AML-193 (cell line): ENCODE results near the gene RAPGEF4.

Experiments used
- DNase-seq, 2 experiments: peaks; one replicate each; lab custom pipeline; 2025; lab: John Stamatoyannopoulos, UW

Gene RAPGEF4

GRCh38 chr2:172735582-172736423, at the start of gene RAPGEF4:
Gene RAPGEF4, plus strand, starts transcription at chr2:172735845. Its CDS starts 139 bp downstream, at chr2:172735984.
- DNase-seq = no peak

- DNase-seq = peak; percentile 22 to 49
Measured at GRCh38 chr2:172693037-172693436, 42.6 kb upstream of the RAPGEF4 start.

DNA sequence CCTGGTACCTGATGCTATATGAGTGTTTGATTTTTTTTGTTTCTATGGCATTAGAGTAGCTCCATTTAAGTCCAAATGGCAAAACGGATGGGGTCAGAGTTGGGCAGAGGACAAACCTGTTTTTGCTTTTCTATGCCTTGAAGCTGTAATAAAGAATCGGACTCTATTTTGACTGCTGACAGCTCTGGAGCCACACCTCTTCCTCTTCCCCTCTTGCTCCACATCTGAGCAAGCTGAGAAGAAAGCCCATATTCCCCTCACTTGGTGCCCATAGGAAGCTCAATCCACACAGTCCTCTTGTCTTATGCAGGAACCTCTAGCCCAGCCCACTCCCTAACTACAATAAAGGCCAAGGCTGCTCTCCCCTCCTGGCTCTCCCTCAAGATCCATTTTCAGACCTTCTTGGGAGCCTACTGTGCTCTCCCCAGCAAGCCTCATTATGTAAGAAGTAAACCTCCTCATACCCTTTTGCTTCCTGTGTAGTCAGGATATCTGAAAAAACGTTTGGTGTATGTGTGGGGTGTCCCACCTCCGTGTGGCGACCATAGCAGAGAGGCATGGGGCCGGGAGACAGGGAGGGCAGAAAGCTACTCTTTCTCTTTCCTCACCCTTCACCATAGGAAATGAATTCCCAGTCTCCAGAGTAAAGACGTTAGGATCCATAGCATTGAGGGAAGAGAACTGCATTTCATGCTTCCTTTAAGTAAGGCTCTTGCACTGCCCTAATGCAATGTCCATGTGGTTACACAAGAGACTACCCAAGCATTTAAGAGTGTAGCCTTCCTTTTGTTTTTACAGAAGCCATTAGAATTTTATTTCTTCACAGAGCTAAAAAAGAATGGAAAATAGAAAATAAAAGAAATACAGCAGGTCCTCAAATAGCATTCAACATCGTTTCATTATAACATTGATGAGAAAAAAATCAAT, 41.9 kb upstream of the RAPGEF4 start:
- DNase-seq = peak; percentile 33 to 41

DNA sequence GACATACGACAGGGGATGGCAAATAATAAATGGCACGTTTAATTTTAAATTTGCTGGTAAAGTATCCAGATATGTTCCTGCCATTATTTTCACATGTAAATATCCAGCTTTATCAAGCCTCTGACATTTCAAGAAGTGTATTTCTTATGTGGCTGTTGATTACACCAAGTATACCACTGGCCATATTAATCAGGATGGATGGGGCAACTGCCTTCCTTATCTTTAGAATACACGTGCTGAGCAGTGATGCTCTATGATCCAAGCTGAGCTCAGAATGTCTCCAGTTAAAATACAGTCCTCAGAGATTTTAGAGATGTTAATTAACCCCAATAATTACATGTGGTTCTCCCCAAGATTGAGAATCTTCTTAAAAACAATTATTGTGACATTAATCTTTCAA, 38.3 kb upstream of the RAPGEF4 start:
- DNase-seq = no peak

GRCh38 chr2:172698041-172698863, 37.4 kb upstream of the RAPGEF4 start:
- peak; percentile 10 to 11 for DNase-seq

- DNase-seq = no peak
Measured at GRCh38 chr2:172701250-172701649, 34.4 kb upstream of the RAPGEF4 start.

- no peak for DNase-seq
Measured at GRCh38 chr2:172702451-172702850, 33.2 kb upstream of the RAPGEF4 start.

DNA sequence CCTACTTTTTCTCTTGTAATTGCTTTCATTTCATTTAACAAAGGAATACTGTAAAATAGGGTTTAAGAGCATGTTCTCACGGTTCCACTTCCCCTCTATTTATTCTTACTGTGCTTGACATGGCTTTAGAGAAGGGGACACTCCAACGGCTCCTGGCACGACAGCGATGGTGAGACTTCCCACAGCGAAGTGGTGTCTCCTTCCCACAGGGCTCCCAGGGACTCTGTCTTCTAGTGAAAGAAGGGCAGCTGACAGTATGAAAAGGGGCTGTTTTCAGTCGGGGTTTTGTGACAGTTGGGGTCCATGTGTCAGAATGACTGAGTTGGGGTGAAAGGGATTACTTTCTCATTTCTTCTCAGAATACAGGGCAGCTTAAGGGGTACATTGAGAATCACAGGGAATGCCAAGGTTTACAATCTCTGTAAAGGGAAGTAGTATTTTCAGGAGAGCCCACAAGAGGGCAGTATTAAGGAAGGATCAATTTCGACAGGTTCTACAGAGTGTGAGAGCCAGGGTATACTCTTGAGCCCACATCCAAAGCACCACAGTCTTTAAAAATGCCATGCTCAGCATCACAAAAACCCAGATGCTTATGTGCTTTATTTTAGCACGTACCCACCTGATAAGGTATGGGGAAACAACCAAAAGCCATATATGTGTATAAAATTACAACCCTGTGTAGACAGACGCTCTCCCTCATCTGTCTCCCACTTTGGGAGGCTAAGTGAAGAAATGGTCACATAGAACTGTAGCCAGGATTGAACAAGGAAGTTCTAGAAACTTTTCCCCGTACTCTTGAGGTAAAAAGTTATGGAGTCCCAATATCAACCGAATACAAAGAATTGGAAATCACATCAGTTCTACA, 31.3 kb upstream of the RAPGEF4 start:
- DNase-seq = peak in 1 of 2 experiments; percentile 17

DNA sequence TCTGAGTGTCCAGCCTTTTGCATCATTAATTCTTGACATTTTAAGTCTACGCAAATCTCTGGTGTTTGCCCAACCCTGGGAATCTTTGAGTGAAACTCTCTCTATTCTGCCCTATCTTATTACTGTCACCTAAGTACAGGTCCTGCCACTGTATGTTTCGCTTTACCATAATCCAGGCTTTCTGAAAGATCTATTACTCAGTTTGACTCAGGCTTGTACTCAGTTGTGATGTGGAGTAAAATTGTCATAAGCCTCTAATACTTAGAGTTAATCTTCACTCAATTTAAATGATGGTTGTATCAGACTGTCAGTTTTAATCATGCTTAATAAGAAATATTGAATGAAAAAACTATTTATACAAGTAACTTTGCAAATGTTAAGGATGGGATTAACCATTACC, 30.3 kb upstream of the RAPGEF4 start:
- no peak for DNase-seq

DNA sequence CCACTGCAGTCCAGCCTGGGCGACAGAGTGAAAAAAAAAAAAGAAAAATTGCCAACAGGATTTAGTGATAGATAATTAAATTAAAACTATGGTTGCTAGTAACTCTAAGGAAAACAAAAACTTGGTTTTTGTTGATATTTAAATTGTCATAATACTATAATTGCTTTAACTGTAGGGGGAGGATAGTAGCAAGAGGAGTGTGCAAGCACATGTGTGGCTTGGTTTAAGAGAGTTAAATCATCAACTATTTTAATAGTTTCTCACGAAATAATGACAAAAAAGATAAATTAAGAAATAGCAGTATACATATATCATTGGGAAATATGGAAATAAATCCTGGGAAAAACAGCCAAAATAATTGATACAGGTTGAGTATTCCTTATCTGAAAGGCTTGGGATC, 27.4 kb upstream of the RAPGEF4 start:
- DNase-seq = no peak

GRCh38 chr2:172709566-172710291, 25.9 kb upstream of the RAPGEF4 start:
- DNase-seq = no peak

DNA sequence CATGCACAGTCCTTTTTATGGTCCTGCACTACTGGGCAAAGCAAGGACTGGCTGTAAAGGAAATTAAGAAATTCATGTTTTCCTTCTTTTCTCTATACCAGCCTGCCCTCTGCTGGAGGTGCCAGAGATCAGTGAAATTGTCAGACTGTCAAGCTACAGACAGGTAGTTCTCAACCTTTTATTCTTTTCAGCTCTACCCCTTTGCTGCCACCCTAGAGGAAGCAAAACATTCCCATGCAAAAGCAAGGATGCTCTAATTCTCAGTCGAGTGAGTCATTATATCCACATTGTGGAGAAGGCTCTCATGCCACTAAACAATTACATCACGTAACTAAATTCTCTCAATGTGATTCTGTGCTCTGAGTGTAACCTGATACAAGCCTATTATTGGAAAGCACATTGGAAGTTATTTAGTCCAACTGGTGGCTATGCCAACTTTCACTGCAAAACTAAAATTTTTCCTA, 25.0 kb upstream of the RAPGEF4 start:
- DNase-seq = peak; percentile 49 to 54

GRCh38 chr2:172711110-172711509, 24.5 kb upstream of the RAPGEF4 start:
- DNase-seq = no peak

DNA sequence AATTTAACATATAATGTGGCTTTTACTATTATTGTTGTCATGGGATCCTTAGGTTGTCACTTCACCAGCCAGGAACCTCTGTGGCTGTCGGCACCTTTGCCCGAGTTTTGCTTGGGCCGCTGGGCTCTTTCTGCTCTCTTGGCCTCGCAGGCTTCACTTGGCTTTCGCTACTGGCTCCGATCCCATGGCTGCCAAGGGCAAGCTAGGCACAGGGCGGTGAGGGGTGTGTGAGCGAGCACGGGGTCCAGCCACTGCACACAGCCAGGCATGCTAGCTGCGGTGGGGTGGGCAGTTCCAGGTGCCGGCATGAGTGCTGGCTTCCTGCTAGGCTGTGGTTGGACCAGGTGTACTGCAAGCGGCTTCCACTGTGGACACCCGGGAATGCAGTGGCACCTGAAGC, 23.4 kb upstream of the RAPGEF4 start:
- no peak for DNase-seq

DNA sequence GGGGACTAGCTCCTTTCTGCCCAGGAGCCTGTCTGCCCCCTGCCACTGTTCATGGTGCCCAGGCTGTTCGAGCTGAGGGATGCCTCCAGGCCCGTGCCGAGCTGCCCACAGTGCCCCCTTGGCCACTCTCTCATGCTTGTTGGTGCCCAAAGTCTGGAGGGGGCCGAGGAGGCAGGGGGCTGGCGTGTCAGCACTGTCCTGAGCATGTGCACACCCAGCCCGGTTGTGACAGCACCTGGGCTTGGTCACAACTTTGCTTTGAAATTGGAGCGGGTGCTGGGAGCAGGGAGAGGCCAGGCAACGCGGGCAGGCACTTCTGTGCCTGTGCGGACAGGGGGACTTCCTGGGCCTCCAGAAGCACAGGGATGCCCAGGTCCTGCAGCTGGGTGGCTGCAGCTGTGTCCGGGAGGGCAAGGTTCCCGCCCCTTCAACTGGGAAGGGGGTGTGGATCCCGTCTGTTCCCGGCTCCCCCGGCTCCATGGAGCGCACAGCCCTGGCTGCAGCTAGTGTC, 22.2 kb upstream of the RAPGEF4 start:
- DNase-seq = no peak

DNA sequence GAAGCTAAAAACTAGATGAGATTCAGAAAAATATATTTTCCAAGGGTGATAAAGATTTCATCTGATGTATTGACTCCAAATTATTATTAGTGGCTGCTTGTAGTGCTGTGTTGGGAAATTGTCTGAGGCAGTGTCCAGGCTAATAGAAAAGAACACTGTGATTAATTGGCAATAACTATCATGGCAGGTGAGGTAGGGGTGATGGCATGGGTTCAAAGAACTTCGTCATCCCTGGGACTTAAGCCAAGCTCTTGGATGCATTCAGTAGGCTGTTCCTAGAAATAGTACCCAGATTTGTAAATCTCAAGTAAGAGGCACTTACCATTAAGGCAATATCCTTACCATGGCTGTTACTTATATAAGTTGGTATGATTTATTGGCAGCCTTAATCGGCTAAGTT, 13.2 kb upstream of the RAPGEF4 start:
- no peak for DNase-seq

DNA sequence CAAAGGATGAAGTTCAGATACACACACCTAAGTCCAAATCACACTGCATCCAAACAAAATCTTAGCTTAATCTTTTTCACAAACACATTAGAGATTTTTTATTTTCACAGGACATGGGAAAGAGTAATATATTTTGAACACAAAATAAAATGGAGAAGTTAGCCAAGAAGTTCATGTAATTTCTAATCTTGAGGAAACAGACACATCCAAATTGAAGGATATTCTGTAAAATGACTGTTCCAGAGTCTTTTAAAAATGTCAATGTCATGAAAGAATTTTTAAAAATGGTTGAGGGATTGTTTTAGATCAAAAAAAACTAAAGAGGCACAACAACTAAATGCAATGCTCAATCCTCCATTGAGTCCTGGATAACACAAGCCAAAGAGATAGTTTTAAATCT, 12.4 kb upstream of the RAPGEF4 start:
- DNase-seq = no peak

- no peak for DNase-seq
Measured at GRCh38 chr2:172724724-172725123, 10.9 kb upstream of the RAPGEF4 start.

DNA sequence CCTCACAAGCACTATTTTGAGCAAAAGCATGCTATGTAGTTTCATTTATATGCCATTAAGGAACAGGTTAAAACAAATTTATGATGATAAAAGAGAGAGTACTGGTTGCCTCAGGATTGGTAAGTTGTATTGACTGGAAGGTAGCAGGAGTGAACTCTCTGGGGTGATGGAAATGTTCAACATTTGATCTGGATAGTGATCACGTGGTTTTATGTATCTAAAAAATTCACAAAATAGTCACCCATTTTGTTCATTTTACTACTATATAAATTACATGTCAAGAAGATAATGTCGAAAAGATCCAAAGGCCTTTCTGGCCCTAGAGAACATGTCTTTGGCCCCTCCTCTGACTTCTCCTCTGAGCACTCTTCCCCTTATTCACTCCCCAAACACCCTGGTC, 10.4 kb upstream of the RAPGEF4 start:
- no peak for DNase-seq

GRCh38 chr2:172725746-172726145, 9.9 kb upstream of the RAPGEF4 start:
- no peak for DNase-seq
